ENCODE results near the gene ZNF12. TPM values are rescaled to one million over a fixed set of nuclear protein-coding genes. Genes with fewer than 3 reads are reported as not detected.

The ZNF12 gene
- total and polyA plus RNA-seq, 2 of the 8 experiments (the other 6 are each of a cell fraction or from before 2014, with no cell fraction given) = 6.7 to 16.2 TPM

DNA sequence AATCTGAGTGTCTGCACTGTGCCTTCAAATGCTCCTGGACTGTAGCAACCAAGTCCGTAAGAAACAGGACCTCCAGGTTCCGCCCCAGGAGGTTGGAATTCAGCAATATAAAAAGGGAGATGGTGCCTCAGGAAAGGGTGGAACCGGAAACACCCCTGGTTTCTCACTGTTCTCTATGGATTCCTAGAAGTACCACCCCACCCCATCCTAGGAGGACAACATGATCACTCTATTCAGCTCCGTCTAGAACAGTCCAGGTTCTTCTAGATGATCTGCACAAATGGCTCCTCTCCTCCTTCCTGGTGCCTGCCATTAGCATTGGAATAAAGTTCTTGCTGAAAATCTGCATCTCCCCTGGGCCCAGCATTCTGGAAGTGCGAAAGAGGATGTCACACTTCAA lies 7.6 kb upstream of the ZNF12 start (continued):
- no peak for TF ChIP-seq HDAC6 (IDR thresholded peaks at IDR 0.05; ENCODE audit: low read depth, low read length)

Measured in H1 (cell line).